Measurements from ENCODE around the gene KCNH4. TPM values are rescaled to one million over a fixed set of nuclear protein-coding genes. Genes with fewer than 3 reads are reported as not detected.

Gene KCNH4
- total and polyA plus RNA-seq, 2 donors (not counting 1 experiment from before 2014, with no cell fraction given), result 0.62 to 1.0 TPM

DNA sequence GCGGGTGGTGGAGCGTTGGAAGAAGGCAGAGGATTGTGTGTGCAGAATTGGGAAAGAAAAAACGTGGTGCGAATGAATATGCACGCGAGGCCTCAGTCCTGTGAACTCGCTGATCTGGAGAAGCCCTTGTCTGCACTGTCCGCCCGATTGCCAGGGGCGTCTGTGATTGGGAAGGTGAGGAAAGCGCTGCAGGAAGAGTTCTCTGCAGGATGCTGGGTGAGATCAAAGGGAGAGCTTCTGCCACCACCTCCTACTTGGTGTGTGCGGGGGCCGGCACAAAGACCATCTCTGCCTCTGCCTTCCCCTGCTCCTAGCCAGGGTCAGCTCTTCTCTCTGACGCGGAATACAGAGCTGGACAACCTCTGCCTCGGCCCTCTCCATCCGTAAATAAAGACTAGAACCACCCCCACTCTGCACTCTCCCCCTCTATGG is 25.3 kb downstream of the KCNH4 start:
- intact Hi-C loops (cut with micrococcal nuclease), result loop anchor here (1.0 to 2.0 kb wide), 7 partner anchors 23 to 189 kb away; partner anchors contain the start of genes CNP, DHX58, DNAJC7 and KAT2A
- TF ChIP-seq, protein P1, sequence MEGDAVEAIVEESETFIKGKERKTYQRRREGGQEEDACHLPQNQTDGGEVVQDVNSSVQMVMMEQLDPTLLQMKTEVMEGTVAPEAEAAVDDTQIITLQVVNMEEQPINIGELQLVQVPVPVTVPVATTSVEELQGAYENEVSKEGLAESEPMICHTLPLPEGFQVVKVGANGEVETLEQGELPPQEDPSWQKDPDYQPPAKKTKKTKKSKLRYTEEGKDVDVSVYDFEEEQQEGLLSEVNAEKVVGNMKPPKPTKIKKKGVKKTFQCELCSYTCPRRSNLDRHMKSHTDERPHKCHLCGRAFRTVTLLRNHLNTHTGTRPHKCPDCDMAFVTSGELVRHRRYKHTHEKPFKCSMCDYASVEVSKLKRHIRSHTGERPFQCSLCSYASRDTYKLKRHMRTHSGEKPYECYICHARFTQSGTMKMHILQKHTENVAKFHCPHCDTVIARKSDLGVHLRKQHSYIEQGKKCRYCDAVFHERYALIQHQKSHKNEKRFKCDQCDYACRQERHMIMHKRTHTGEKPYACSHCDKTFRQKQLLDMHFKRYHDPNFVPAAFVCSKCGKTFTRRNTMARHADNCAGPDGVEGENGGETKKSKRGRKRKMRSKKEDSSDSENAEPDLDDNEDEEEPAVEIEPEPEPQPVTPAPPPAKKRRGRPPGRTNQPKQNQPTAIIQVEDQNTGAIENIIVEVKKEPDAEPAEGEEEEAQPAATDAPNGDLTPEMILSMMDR (IDR thresholded peaks at IDR 0.05), result no peak
- no peak for TF ChIP-seq EZH2 (IDR thresholded peaks at IDR 0.05; ENCODE audit: borderline replicate concordance, insufficient read depth, low read depth, low read length, poor library complexity, severe bottlenecking)
- no peak overlapping the region for H3K27ac ChIP-seq (ENCODE audit: low read length in 2 of 2)
- H3K4me3 ChIP-seq (ENCODE audit: control extremely low read depth in 1 of 5, extremely low read depth in 1 of 5, insufficient read depth in 1 of 5, low read depth in 2 of 5, low read length in 4 of 5), result peak overlapping the region in 4 of 5 experiments; percentile 46 to 100 (median 80)
- H3K27me3 Mint-ChIP-seq, result no peaks in the 10 kb centered on the region
- ChIA-PET POLR2A (interaction anchor here (0.7 kb wide), 1 partner anchor 95 kb away, joined by 3 read pairs; no protein-coding TSS in a partner anchor), CTCF (interaction anchor here (0.6 to 1.1 kb wide), 2 partner anchors 88 to 131 kb away, joined by 3 read pairs; no protein-coding TSS in a partner anchor)
- no peaks in the 10 kb centered on the region for H3K9me3 Mint-ChIP-seq (ENCODE audit: insufficient read depth)
- DNase-seq (no peak), ATAC-seq (ENCODE audit: low read depth) (no peak)
- H3K27me3 ChIP-seq (replicated peaks in 1 of 4; ENCODE audit: control extremely low read depth in 1 of 4, control insufficient read depth in 3 of 4, insufficient read depth in 4 of 4, low read length in 3 of 4), result no peaks in the 10 kb centered on the region
- H3K79me2 ChIP-seq (ENCODE audit: control insufficient read depth, insufficient read depth, low read length), result peaks cover 42% of the 10 kb centered on the region
- peaks cover 14 to 23% of the 10 kb centered on the region in 2 donors for H3K4me1 ChIP-seq (ENCODE audit: control insufficient read depth in 2 of 2, insufficient read depth in 2 of 2, low read length in 2 of 2)
- peaks cover 34% of the 10 kb centered on the region for H3K4me1 Mint-ChIP-seq
- peak overlapping the region; percentile 94 for H3K4me3 Mint-ChIP-seq
- H3K9ac ChIP-seq (ENCODE audit: low read length), result peak overlapping the region; percentile 99
- peak overlapping the region; percentile 68 for H3K4me2 ChIP-seq (replicated peaks; ENCODE audit: low read depth, low read length, poor library complexity, severe bottlenecking)
- peaks cover 0 to 16% (median 0%) of the 10 kb centered on the region in 3 donors for H3K9me3 ChIP-seq (ENCODE audit: control extremely low read depth in 1 of 3, control insufficient read depth in 2 of 3, insufficient read depth in 1 of 3, low read length in 2 of 3)
- peaks cover 0 to 4% of the 10 kb centered on the region in 2 experiments for H3K36me3 ChIP-seq (replicated peaks in 1 of 2; ENCODE audit: control extremely low read depth in 1 of 2, control insufficient read depth in 1 of 2, extremely low read depth in 1 of 2, insufficient read depth in 2 of 2, low read length in 1 of 2)
- peak overlapping the region; percentile 57 for H2AFZ ChIP-seq (ENCODE audit: insufficient read depth, low read depth, low read length, poor library complexity, severe bottlenecking)
- peaks cover 38% of the 10 kb centered on the region for H4K20me1 ChIP-seq (ENCODE audit: control insufficient read depth, insufficient read depth, low read length, poor library complexity, severe bottlenecking)
- peak overlapping the region; percentile 50 for H3K27ac Mint-ChIP-seq
- 69% methylated on average over 16 of the region's 17 CpGs for WGBS (ENCODE audit: insufficient coverage)

Measured in B cell (primary cell).